GM06990 (cell line): ENCODE measurements around the gene IKZF1.

Experiments
- DNase-seq: peaks from one replicate; pipeline ENCODE4 v3.0.0-alpha.2; 2011; ENCODE audit not compliant: insufficient read length; ENCODE audit errors: extremely low read depth
- H3K27me3 ChIP-seq: replicated peaks from 2 replicates; pipeline ENCODE4 v1.6.0; 2011; ENCODE audit warnings: low read length; ENCODE audit not compliant: control insufficient read depth, insufficient read depth
- H3K36me3 ChIP-seq: 2 replicates; pipeline ENCODE4 v1.5.1; 2011; ENCODE audit warnings: low read length; ENCODE audit not compliant: control insufficient read depth, insufficient read depth
- H3K4me3 ChIP-seq: replicated peaks from 2 replicates; pipeline ENCODE4 v1.5.1; 2011; ENCODE audit warnings: low read depth, mild to moderate bottlenecking, control low read depth, low read length
- TF ChIP-seq, protein P1 (sequence below): IDR thresholded peaks from 2 replicates; pipeline ENCODE4 v1.5.1; 2011; ENCODE audit warnings: low read length, control low read depth, mild to moderate bottlenecking, inconsistent platforms; ENCODE audit not compliant: insufficient read depth, poor library complexity, severe bottlenecking

IKZF1 gene

DNA sequence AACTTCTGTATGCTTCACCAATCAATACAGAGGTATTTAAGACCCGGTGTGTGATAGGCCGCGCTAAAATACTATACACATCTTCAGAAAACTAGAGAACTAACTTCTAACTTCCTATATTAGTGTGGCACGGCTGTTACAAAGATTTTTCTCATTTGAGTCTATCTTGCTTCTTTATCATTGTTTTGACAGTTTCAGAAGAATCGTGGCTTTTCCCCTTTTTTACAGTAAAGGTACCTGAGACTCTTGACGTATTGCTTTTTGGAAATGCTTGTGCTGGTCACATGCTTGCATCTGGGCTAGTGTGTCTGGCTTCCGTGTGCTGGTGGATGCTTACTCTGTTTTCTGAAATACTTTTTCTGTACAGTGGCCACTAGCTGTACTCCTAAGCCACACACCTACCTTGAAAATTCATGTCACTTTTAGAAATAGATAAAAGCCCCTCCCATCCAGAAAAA, 12.7 kb downstream of the IKZF1 start:
- Histone ChIP-seq H3K27me3 (no peaks in the 10 kb centered on the region), H3K4me3 (no peak overlapping the region; the same call in 1 of the 2 replicates)
- DNase-seq = no peak

DNA sequence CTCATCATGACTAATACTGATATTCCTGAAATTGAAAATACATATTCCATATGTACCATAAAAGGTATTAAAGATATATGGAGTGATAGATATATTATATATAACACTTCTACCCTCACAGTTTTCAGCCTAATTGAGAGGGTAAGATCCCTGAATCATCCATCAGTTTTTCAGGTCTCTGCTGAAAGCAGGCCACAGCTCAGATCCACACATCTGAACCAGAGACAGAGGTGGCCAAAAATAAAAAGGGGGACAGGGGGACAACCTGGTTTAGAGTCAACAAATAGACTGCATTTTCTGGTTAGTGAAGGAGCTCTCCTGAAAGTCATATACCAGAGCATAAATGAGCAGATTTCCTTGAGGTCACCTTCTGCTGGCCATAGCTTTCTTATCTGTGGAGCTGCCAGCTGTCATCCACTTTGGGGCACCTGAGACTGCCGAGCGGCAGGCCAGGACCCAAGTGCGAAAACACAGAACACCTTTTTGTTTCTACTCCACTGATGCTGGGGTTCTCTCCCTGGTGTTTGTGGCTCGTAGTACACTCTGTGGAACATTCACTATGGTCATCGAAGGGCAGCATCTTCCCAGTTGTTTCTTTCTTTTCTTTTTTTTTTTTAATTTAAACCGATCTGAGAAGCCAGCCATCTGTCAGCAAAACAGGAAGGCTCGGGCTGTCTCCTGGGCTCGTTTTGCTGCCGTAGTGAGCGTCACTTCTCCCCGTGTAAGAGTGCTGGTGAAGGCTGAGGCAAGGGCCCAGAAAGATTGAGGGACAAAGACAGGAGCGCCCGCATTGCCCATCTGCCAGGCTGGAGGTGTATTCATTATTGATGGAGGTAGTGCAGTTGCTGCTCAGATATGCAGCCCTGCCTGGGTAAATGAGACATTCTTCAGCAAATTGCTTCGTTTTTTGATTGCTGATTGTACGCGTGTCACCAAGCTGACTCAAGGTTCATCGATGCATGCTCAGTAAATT, 13.5 kb downstream of the IKZF1 start:
- no peak for DNase-seq
- Histone ChIP-seq H3K4me3 (peak overlapping the region; percentile 37), H3K36me3 (peaks cover 5% of the 10 kb centered on the region), H3K27me3 (no peaks in the 10 kb centered on the region)
- TF ChIP-seq, protein P1, sequence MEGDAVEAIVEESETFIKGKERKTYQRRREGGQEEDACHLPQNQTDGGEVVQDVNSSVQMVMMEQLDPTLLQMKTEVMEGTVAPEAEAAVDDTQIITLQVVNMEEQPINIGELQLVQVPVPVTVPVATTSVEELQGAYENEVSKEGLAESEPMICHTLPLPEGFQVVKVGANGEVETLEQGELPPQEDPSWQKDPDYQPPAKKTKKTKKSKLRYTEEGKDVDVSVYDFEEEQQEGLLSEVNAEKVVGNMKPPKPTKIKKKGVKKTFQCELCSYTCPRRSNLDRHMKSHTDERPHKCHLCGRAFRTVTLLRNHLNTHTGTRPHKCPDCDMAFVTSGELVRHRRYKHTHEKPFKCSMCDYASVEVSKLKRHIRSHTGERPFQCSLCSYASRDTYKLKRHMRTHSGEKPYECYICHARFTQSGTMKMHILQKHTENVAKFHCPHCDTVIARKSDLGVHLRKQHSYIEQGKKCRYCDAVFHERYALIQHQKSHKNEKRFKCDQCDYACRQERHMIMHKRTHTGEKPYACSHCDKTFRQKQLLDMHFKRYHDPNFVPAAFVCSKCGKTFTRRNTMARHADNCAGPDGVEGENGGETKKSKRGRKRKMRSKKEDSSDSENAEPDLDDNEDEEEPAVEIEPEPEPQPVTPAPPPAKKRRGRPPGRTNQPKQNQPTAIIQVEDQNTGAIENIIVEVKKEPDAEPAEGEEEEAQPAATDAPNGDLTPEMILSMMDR = no peak

More for the DNA sequence above, 12.7 kb downstream of the IKZF1 start:
- TF ChIP-seq, protein P1 = no peak
- peaks cover 3% of the 10 kb centered on the region for H3K36me3 ChIP-seq

DNA sequence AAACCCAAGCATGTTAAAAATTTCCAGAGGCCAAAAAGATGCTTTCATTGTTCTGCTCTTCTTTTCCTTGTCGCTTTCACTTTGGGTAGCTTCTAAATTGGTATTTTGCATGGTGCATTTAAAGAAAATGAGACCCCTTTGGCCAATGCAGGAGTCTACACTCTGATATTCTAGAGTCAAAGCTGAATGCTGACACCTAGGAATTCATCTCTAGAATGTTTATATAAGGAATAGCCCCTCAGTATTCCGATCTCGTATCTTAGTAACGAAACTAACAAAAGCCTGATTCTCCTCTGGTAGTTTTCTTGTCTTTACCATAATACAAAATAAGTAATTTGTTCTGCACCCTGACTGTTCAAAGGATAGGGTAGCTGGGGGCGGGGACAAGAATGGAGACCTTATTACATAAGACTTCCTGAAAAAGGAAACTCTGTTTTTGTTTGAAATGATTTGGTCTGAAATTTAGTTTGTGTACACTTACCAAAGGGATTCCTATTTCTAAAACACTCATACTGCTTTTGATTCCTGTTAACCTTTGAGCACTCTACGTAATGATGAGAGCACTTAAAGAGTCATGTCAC, 17.1 kb downstream of the IKZF1 start:
- Histone ChIP-seq H3K4me3 (no peak overlapping the region), H3K36me3 (peaks cover 7% of the 10 kb centered on the region), H3K27me3 (no peaks in the 10 kb centered on the region)
- TF ChIP-seq, protein P1 = no peak
- no peak for DNase-seq

DNA sequence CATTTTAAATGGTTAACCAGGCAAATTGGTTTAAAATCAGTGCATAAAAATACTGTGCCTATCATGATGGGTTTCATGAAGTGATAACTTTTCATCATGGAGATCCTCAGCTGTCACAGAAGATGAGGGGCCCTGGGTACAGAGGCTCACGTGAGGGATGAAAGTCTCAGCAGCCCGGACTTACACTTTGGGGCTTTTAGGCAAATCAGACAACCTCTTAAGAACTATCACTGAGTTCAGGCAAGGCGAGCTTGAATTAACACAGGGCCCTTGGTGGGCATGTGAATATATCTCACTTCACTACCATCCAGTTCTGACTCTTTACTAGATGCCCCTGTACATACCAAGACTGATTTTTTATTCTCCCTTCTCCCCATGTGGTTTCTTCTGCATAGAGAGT, 19.6 kb downstream of the IKZF1 start:
- no peak overlapping the region for H3K4me3 ChIP-seq
- TF ChIP-seq, protein P1 = no peak
- H3K27me3 ChIP-seq = no peaks in the 10 kb centered on the region
- no peak for DNase-seq
- H3K36me3 ChIP-seq = peaks cover 11% of the 10 kb centered on the region

DNA sequence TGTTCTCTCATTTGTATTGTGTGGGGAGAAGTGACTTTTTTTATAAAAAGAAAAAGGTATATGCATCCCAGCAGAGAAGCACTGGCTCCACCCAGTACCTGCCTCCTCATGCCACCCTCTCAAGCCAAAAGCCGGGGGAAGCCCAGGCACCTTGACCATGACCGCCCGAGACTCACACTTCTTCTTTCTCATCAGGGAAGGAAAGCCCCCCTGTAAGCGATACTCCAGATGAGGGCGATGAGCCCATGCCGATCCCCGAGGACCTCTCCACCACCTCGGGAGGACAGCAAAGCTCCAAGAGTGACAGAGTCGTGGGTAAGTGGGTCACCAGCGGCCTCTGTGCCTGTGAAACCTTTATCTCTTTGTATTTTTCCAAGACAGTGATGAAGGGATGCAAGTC, 22.9 kb downstream of the IKZF1 start:
- H3K36me3 ChIP-seq = peaks cover 8% of the 10 kb centered on the region
- TF ChIP-seq, protein P1 = no peak
- no peaks in the 10 kb centered on the region for H3K27me3 ChIP-seq
- H3K4me3 ChIP-seq = no peak overlapping the region
- DNase-seq = no peak
